HG03066 (cell line): ENCODE results near the gene RASSF4.
"Not testable (repeated sequence)": the region's sequence is repeated elsewhere in the genome, so short reads cannot be mapped to it uniquely, and the experiment has no call there.

Source experiments
- ATAC-seq: cut with Tn5 transposase; IDR thresholded peaks from one replicate; pipeline ENCODE4 v1.9.1; 2021; ENCODE audit warnings: low read depth; ENCODE audit not compliant: unreplicated experiment

RASSF4 gene

GRCh38 chr10:45000752-45001380, 41.3 kb downstream of the RASSF4 start, which contains the start of gene ZNF22:
Gene ZNF22 (plus strand): TSS chr10:45000923. CDS start chr10:45003369, 2,446 bp downstream.
- ATAC-seq: peak; percentile 76

DNA sequence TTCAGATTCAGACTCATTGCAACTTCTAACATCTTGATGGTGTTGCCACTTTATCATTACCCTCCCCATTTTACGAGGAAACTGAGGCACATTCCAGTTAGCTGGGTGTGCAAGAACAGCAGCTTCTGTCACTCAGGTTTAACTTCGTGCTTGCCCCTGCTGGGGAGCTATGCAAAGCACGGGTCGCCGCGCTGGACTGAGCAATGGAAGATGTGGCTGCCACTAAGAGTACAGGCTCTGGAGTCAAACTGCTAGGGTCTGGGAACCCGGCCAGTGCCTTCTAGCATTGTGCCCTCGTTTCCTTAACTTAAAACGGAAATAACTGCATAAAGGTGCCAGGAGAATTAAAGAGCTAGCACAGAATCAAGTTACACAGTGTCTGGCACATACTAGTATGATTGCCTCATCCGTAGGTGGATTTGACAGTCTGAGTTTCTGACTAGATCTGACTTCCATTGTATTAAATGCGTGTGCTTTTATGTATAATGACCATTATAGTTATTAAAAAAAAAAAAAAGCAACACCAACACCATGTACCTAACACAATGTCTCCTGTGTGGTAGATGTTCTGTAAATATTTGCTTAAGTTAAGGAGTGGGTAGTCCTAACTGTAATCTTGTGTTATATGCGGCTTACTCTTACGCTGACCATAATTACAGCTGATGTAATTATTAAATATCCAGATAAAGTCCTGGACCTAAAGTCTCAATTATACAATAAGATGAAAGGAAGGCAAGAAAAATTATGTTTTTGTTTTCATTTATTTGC, 42.0 kb downstream of the RASSF4 start:
- ATAC-seq: peak; percentile 83

DNA sequence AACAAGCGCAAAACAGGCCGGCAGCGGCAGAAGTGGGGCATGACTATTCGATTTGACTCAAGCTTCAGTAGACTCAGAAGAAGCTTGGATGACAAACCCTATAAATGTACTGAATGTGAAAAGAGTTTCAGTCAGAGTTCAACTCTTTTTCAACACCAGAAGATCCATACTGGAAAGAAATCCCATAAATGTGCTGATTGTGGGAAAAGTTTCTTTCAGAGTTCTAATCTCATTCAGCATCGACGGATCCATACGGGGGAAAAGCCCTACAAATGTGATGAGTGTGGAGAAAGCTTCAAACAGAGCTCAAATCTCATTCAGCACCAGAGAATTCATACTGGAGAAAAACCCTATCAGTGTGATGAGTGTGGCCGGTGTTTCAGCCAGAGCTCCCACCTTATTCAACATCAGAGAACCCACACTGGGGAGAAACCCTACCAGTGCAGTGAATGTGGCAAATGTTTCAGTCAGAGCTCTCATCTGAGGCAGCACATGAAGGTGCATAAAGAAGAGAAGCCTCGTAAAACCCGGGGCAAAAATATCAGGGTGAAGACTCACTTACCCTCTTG, 43.9 kb downstream of the RASSF4 start:
- no peak for ATAC-seq

GRCh38 chr10:45004661-45005060, 45.1 kb downstream of the RASSF4 start:
- ATAC-seq: no peak

DNA sequence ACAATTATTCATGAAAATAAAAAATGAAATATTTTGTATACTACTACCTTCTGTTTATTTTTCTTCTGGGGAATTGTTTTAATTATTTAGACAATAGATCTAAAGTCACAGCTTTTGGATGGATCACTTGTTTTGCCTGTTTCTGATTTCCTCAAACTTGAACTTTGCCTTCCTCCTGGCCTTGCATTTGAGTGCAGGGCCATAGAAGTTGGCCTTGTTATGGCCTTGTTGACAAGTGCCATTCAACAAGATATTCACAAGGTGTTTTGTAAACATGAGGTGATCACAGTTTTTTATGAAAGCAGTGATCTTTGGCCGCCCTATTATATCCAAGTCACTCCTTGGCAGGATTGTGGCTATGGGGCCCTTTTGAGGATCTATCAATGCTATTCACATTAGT, 45.7 kb downstream of the RASSF4 start:
- ATAC-seq: no peak

GRCh38 chr10:45006276-45007030, 46.9 kb downstream of the RASSF4 start:
- ATAC-seq: no peak

GRCh38 chr10:45008524-45009161, 49.0 kb downstream of the RASSF4 start:
- peak; percentile 68 for ATAC-seq

DNA sequence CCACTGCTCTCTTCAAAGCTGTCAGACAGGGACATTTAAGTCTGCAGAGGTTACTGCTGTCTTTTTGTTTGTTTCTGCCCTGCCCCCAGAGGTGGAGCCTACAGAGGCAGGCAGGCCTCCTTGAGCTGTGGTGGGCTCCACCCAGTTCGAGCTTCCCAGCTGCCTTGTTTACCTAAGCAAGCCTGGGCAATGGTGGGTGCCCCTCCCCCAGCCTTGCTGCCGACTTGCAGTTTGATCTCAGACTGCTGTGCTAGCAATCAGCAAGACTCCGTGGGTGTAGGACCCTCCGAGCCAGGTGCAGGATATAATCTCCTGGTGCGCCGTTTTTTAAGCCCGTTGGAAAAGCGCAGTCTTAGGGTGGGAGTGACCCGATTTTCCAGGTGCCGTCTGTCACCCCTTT, 55.0 kb downstream of the RASSF4 start:
- not testable (repeated sequence) for ATAC-seq

DNA sequence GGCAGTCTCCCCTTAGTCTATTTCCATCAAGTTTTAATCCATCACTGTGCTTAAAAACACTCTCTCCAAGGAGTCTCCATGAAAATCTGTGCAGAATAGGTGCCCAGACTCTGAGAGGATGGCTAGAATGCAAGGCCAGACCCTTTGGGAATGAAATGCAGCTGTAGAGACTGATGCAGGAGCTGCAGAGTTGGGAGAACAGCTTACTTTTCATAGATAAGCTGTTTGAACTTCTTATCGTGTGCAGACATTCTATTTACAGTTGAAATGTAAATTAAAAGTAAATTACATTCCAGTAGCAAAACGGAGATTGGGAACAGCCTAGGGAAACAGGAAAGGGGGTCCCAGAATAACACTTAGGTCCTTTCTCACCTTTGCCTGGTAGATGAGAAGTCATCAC, 56.0 kb downstream of the RASSF4 start:
- ATAC-seq: no peak

DNA sequence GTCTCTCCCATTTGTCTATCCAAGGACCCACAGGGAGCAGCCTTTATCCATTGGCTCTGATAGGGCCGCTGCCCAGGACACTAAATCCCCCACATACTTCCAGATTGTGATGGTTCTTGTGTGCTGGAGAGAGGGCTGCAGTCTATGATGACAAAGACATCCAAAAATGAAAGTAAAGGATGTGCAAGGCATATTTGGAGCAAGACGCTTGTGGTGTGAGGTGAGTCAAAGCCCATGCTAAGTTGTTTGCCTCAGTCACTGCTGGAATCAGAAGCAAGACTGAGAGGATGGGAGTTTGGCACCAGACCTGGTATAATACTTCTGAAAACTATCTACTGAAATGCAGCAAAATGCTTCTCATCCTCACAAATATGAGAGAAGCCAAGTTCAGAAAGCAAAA, 63.8 kb downstream of the RASSF4 start:
- no peak for ATAC-seq

- no peak for ATAC-seq
Observed at GRCh38 chr10:45034301-45034700, 74.7 kb downstream of the RASSF4 start.

DNA sequence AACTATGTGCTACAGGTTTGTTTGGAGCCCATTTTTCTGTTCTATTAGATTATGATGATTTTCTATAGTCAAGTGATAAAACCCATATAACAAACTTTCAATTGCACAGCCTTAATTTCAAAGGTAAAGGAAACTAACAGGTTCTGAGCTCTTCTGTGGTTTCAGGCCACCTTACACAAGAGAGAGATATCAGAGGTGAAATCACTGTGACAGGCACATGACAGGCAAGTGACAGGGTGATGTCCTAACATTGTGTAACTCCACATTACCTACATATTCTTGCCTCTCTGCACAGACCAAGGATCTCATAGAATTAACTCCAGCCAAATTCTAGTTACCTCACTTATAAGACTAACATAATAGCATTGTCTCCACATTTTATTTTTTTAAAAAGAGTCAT, 76.1 kb downstream of the RASSF4 start:
- ATAC-seq: no peak

GRCh38 chr10:45040921-45041542, 81.4 kb downstream of the RASSF4 start:
- no peak for ATAC-seq

- no peak for ATAC-seq
Observed at GRCh38 chr10:45044290-45044689, 84.7 kb downstream of the RASSF4 start.
